KMS-11 (cell line): Measurements from ENCODE around the gene PRDM16.

Source experiments
- H2AFZ ChIP-seq: fragments of 200-600 bp; sonication (generic); 2 replicates; pipeline ENCODE4 v1.6.1; 2016; ENCODE audit warnings: antibody characterized with exemption, mixed run types, low read depth
- H3K27ac ChIP-seq: fragments of 200-600 bp; sonication (generic); 2 replicates; pipeline ENCODE4 v1.6.1; 2016; ENCODE audit warnings: mild to moderate bottlenecking, mixed run types
- H3K27me3 ChIP-seq: fragments of 200-600 bp; sonication (generic); 2 replicates; pipeline ENCODE4 v1.6.1; 2017; ENCODE audit warnings: mild to moderate bottlenecking, low read depth, mixed run types, moderate library complexity; ENCODE audit not compliant: insufficient read depth
- H3K36me3 ChIP-seq: fragments of 200-600 bp; sonication (generic); 2 replicates; pipeline ENCODE4 v1.6.1; 2017; ENCODE audit warnings: mild to moderate bottlenecking, mixed run types; ENCODE audit not compliant: insufficient read depth
- H3K4me1 ChIP-seq: fragments of 200-600 bp; sonication (generic); 2 replicates; pipeline ENCODE4 v1.6.1; 2016; ENCODE audit warnings: mild to moderate bottlenecking, low read depth, mixed run types; ENCODE audit not compliant: poor library complexity, severe bottlenecking
- H3K4me2 ChIP-seq: fragments of 200-600 bp; sonication (generic); 2 replicates; pipeline ENCODE4 v1.7.0; 2016; ENCODE audit warnings: mild to moderate bottlenecking, mixed run types
- H3K4me3 ChIP-seq: fragments of 200-600 bp; sonication (generic); IDR thresholded peaks from 2 replicates; pipeline ENCODE4 v1.6.1; 2017; ENCODE audit warnings: low read depth, low read length, mixed read lengths; ENCODE audit not compliant: insufficient read depth
- H3K79me2 ChIP-seq: fragments of 200-600 bp; sonication (generic); 2 replicates; pipeline ENCODE4 v1.6.1; 2016; ENCODE audit warnings: low read depth, mixed run types; ENCODE audit not compliant: insufficient read depth
- H3K9ac ChIP-seq: fragments of 200-600 bp; sonication (generic); 2 replicates; pipeline ENCODE4 v1.6.1; 2016; ENCODE audit warnings: mild to moderate bottlenecking, mixed run types
- H4K20me1 ChIP-seq: fragments of 200-600 bp; sonication (generic); 2 replicates; pipeline ENCODE4 v1.6.1; 2016; ENCODE audit warnings: mild to moderate bottlenecking, mixed run types; ENCODE audit not compliant: insufficient read depth
- TF ChIP-seq, protein P1 (sequence below): fragments of 200-600 bp; sonication (generic); conservative IDR thresholded peaks from 2 replicates; pipeline ENCODE4 v1.6.1; 2017; ENCODE audit warnings: low read depth, mild to moderate bottlenecking, antibody characterized with exemption, low read length, moderate library complexity, mixed read lengths

Gene PRDM16

DNA sequence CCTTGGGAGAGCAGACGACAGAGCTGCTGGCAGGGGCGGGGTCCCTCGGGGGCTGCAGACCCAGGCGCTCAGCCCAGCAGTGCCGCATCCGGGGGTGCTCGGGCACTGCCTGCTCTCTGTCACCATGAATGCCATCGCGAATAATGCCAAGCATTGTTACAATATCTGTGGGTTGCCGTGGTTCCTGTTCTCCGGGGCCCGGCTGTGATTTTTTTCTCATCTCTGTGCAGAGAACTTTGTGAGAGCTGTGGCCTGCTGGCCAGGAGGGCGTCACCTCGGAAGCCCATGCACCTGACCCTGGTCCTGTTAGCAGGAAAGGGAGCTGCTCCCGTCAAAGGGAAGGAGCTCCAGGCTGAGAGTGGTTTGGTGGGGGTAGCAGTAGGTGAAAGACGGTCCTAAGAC, 70.4 kb downstream of the PRDM16 start:
- H2AFZ ChIP-seq, result no peak overlapping the region
- no peaks in the 10 kb centered on the region for H3K36me3 ChIP-seq
- no peak overlapping the region for H3K4me3 ChIP-seq
- no peak overlapping the region for H3K27ac ChIP-seq
- peaks cover 87% of the 10 kb centered on the region for H3K27me3 ChIP-seq
- TF ChIP-seq, protein P1, sequence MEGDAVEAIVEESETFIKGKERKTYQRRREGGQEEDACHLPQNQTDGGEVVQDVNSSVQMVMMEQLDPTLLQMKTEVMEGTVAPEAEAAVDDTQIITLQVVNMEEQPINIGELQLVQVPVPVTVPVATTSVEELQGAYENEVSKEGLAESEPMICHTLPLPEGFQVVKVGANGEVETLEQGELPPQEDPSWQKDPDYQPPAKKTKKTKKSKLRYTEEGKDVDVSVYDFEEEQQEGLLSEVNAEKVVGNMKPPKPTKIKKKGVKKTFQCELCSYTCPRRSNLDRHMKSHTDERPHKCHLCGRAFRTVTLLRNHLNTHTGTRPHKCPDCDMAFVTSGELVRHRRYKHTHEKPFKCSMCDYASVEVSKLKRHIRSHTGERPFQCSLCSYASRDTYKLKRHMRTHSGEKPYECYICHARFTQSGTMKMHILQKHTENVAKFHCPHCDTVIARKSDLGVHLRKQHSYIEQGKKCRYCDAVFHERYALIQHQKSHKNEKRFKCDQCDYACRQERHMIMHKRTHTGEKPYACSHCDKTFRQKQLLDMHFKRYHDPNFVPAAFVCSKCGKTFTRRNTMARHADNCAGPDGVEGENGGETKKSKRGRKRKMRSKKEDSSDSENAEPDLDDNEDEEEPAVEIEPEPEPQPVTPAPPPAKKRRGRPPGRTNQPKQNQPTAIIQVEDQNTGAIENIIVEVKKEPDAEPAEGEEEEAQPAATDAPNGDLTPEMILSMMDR, result no peak
- no peak overlapping the region for H3K9ac ChIP-seq
- H3K79me2 ChIP-seq, result no peaks in the 10 kb centered on the region
- no peak overlapping the region for H3K4me2 ChIP-seq
- no peaks in the 10 kb centered on the region for H3K4me1 ChIP-seq
- no peaks in the 10 kb centered on the region for H4K20me1 ChIP-seq

DNA sequence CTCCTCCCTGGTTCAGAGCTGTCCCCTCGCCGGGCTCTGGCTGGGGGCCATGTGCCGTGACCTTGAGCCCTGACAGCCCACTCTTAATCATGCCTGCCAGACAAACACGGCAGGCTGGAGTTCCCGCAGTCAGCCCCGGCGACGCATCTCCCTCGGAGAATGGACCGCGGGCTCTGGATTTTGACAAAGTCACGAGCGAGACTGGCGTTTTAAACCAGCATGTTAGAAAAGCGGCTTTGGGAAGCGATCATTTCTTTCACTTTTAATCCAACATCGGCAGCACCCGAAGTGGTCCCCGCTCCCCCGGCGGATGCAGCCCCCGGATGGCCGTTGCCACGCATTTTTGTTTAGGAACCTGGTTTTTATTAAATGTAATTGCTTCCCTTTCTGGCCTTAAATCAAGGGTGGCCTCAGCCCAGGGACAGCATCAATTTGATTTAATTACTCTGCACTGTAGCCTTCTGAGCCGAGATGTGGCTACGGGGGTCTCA, 70.9 kb downstream of the PRDM16 start:
- Histone ChIP-seq H4K20me1 (no peaks in the 10 kb centered on the region), H3K27me3 (peaks cover 82% of the 10 kb centered on the region)

DNA sequence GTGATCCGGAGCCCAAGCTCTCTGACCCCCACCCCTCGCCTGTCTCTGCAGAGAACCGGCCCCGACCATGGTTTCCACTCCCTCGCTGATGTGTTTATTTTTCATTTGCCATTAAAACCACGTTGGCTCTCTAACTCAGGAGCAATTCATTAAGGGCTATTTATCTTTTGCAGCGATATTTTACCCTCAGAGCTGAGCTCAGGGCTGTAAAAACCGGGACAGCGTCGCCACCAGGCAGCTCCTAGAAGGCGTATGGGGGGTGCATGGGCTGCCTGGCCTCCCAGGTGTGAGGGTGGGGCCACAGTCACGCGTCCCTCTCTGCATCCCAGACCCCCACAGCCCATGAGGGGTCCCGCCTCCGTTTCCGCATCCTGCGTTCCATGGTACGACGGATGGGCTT, 71.4 kb downstream of the PRDM16 start:
- Histone ChIP-seq H3K79me2 (no peaks in the 10 kb centered on the region), H3K27me3 (peaks cover 77% of the 10 kb centered on the region), H2AFZ (no peak overlapping the region), H3K27ac (no peak overlapping the region), H3K4me1 (no peaks in the 10 kb centered on the region), H3K9ac (no peak overlapping the region), H4K20me1 (no peaks in the 10 kb centered on the region), H3K36me3 (no peaks in the 10 kb centered on the region), H3K4me3 (no peak overlapping the region), H3K4me2 (no peak overlapping the region)
- TF ChIP-seq, protein P1, result no peak

More for the DNA sequence above, 70.9 kb downstream of the PRDM16 start:
- no peak overlapping the region for H2AFZ ChIP-seq
- H3K4me3 ChIP-seq, result no peak overlapping the region
- TF ChIP-seq, protein P1, result no peak
- no peaks in the 10 kb centered on the region for H3K36me3 ChIP-seq
- H3K4me1 ChIP-seq, result no peaks in the 10 kb centered on the region
- H3K27ac ChIP-seq, result no peak overlapping the region
- no peak overlapping the region for H3K4me2 ChIP-seq
- no peak overlapping the region for H3K9ac ChIP-seq
- H3K79me2 ChIP-seq, result no peaks in the 10 kb centered on the region

DNA sequence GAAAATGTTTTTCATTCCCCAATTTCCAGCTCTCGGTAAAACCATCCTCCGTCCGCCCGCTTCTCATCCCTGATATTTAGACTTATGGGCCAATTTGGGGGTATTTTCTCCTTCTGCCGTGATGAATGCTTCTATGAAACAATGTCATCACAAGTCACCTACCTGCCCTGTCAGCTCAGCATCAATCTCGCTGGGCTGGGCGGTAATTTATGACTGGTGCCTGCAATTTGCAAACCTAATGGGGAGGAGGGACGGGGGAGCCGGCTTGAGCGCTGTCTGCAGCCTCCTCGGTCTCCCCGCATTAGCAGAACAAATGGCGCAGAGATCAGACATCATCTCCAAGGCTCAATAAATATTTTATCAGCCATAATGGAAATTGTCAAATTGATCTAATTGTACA, 72.1 kb downstream of the PRDM16 start:
- Histone ChIP-seq H4K20me1 (no peaks in the 10 kb centered on the region), H3K79me2 (no peaks in the 10 kb centered on the region), H3K27ac (no peak overlapping the region), H2AFZ (no peak overlapping the region), H3K4me2 (no peak overlapping the region), H3K4me3 (no peak overlapping the region), H3K9ac (no peak overlapping the region), H3K27me3 (peaks cover 70% of the 10 kb centered on the region), H3K36me3 (no peaks in the 10 kb centered on the region), H3K4me1 (no peaks in the 10 kb centered on the region)
- TF ChIP-seq, protein P1, result no peak
